ENCODE data around the gene MTAP.

GRCh38 chr9:21854119-21854518 is 51.7 kb downstream of the MTAP start:
- no peak for TF ChIP-seq POLR2A (IDR thresholded peaks at IDR 0.05)
- TF ChIP-seq CTCF (IDR thresholded peaks at IDR 0.05 in 8 of 11, conservative IDR thresholded peaks at IDR 0.05 in 3 of 11): no peak
- no peak for TF ChIP-seq POLR2AphosphoS5 (IDR thresholded peaks at IDR 0.05)
